BJ (cell line): ENCODE measurements around the gene EHD4. TPM values are rescaled to one million over a fixed set of nuclear protein-coding genes. Genes with fewer than 3 reads are reported as not detected.
A peak's percentile ranks its signal among the peaks of the same experiment; 100 is the strongest.

Experiments used
- CTCF ChIA-PET: fragments of 350-600 bp; formaldehyde crosslinking; extraction: SDS; loops from one replicate; lab custom pipeline; 2021; ENCODE audit warnings: antibody characterized with exemption, inconsistent platforms; lab: Yijun Ruan, JAX
- POLR2A ChIA-PET: fragments of 300-600 bp; sonication (Branson Sonifier 250); formaldehyde crosslinking; extraction: SDS; loops from one replicate; lab custom pipeline; 2021; ENCODE audit warnings: antibody characterized with exemption; lab: Charles Lee
- DNase-seq: peaks from one replicate; pipeline ENCODE4 v3.0.0-alpha.2; 2011; ENCODE audit warnings: low read depth
- H3K27me3 ChIP-seq: 2 replicates; pipeline ENCODE4 v1.6.0; 2011; ENCODE audit warnings: low read length; ENCODE audit not compliant: control insufficient read depth, insufficient read depth
- H3K36me3 ChIP-seq: 2 replicates; pipeline ENCODE4 v1.5.1; 2011; ENCODE audit warnings: low read length; ENCODE audit not compliant: control insufficient read depth, insufficient read depth
- H3K4me3 ChIP-seq: 2 replicates; pipeline ENCODE4 v1.5.1; 2011; ENCODE audit warnings: low read depth, mild to moderate bottlenecking, control low read depth, low read length
- polyA plus RNA-seq: library from polyadenylated mRNA; depleted of rRNA; stranded (reverse); fragments of >200 nt; gene quantifications from 2 replicates; pipeline ENCODE4 v1.2.3, GENCODE V29; 2011
- TF ChIP-seq, protein P1 (sequence below): IDR thresholded peaks from 2 replicates; pipeline ENCODE4 v1.5.1; 2011; ENCODE audit warnings: low read depth, mild to moderate bottlenecking, control low read depth, inconsistent platforms, low read length, moderate library complexity; ENCODE audit not compliant: insufficient read depth

Gene EHD4
- polyA plus RNA-seq, 1 experiment = 17.0 TPM

DNA sequence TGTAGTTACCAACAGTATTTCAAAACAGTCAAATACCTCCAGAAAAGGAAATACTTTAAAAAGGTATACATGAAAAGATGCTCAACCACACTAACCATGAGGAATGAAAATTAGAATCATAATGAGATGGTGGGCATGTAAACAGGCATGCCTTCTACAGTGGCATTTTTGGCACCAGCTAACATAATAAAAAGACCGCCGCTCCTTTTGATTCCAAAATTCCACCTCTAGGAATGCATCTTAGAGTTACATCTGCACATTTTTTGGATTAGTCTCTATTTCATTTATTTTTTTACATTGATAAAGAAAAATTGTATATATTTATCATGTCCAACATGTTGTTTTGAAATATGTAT lies 41.5 kb downstream of the EHD4 start:
- Histone ChIP-seq H3K36me3 (no peaks in the 10 kb centered on the region), H3K27me3 (no peaks in the 10 kb centered on the region), H3K4me3 (no peak overlapping the region)
- ChIA-PET CTCF (interaction anchor here (0.7 to 1.0 kb wide), 3 partner anchors 13 to 42 kb away, joined by 3 read pairs; no protein-coding TSS in a partner anchor), POLR2A (no interaction called here)
- TF ChIP-seq, protein P1, sequence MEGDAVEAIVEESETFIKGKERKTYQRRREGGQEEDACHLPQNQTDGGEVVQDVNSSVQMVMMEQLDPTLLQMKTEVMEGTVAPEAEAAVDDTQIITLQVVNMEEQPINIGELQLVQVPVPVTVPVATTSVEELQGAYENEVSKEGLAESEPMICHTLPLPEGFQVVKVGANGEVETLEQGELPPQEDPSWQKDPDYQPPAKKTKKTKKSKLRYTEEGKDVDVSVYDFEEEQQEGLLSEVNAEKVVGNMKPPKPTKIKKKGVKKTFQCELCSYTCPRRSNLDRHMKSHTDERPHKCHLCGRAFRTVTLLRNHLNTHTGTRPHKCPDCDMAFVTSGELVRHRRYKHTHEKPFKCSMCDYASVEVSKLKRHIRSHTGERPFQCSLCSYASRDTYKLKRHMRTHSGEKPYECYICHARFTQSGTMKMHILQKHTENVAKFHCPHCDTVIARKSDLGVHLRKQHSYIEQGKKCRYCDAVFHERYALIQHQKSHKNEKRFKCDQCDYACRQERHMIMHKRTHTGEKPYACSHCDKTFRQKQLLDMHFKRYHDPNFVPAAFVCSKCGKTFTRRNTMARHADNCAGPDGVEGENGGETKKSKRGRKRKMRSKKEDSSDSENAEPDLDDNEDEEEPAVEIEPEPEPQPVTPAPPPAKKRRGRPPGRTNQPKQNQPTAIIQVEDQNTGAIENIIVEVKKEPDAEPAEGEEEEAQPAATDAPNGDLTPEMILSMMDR = no peak
- DNase-seq = no peak

DNA sequence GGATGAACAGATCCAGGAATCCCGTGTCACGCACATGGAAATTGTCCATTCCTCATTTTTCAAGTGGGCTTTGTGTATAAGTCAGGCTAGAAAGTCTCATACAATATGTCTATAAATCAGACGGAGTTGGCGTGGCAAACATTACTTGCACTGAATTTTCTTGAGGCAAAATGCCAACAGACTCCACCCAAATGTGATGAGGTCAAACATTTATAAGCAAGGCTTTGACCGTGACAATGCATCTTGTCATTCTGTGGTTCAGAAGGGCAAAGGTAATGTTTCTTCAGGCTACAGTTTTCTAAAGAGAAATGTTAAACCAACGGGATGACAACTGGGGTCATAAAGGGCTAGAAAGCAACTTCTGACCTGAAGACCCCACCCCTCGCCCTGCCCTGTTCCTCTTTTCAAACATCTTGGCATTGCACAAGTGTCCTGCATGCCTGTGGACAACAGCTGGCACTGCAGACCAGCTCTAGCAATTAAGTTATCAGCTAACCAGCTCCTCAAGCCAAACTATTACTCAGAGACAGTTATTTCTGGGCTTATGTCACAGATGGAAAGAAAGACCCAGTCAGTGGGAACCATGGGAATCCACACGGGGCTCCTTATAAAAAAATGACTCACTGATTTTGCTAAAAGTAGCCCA lies 42.0 kb downstream of the EHD4 start:
- Histone ChIP-seq H3K36me3 (no peaks in the 10 kb centered on the region), H3K27me3 (no peaks in the 10 kb centered on the region), H3K4me3 (no peak overlapping the region)
- ChIA-PET CTCF (interaction anchor here (0.6 to 1.0 kb wide), 2 partner anchors 13 to 43 kb away, joined by 3 read pairs; no protein-coding TSS in a partner anchor), POLR2A (no interaction called here)
- DNase-seq = peak; percentile 95
- TF ChIP-seq, protein P1 = peak; percentile 29; the same call in 1 of the 2 replicates

DNA sequence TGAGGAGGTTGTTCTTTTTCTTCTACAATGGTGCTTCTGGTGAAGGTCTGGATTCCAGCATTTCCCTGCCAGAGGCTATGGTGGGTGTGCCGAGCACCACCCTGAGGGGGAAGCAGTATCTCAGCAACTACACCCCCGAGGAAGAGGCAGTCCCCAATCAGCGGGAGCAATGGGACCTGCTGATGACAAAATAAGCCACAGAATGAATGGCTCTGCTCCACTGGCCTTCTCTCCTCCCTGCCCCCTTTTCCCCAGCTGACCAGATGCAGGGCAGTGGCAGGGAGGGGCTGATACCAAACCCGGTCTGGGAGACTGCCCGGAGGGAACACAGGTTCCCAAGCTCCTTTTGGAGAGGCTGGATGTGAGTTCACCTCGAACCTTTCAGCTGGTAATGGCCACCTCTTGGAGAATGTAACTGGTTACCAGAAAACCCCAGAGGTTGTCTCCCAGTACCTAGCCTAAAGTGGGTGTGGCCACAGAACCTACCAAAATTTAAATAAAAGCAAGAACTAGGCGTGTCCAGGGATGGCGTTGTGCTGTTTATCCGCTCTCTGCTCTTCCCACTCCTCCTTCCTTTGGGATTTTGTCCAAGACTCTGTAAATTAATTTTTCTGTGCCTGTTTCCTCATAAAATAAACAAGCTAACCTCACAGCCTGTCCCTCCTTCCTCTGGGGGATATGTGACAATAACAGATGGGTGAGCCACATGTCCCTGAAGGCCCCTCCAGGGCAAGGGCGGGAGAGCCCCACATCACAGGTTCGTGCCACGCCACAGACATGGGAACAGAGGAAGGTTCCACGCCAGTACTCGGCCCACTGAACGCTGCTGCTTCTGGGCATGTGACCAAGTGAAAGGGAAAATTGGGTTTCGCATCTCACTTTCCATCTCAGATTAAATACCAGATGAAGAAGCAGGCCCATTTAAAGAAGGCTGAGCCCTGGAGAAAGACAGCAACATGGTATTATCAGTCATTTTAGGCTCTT lies 43.4 kb downstream of the EHD4 start:
- H3K36me3 ChIP-seq = no peaks in the 10 kb centered on the region
- TF ChIP-seq, protein P1 = no peak
- CTCF ChIA-PET = interaction anchor here (0.9 to 1.4 kb wide), 3 partner anchors 16 to 61 kb away, joined by 3 to 5 read pairs (median 3); partner anchors contain the start of gene EHD4
- no peak for DNase-seq
- no peak overlapping the region for H3K4me3 ChIP-seq
- H3K27me3 ChIP-seq = no peaks in the 10 kb centered on the region
- POLR2A ChIA-PET = no interaction called here

DNA sequence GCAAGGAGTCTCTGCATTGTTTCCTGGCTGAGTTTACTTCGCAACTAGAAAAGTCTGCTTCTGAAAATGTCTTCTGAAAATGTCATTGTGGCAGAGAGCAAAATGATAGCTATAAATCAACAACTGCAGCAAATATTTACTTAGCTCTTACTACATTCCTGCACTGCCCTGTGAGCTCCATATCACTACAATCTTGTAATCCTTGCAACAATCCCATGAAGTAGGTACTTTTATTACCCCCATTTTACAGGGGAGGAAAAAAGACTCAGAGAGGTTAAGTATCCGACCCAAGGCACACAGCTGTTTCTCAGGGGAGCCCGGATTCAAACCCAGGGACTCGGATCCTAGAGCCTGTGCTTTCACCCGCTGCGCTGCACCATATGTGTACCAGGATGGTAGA lies 44.3 kb downstream of the EHD4 start:
- no peak overlapping the region for H3K4me3 ChIP-seq
- no peaks in the 10 kb centered on the region for H3K27me3 ChIP-seq
- POLR2A ChIA-PET = no interaction called here
- TF ChIP-seq, protein P1 = no peak
- CTCF ChIA-PET = interaction anchor here (0.9 to 1.4 kb wide), 3 partner anchors 16 to 62 kb away, joined by 3 to 5 read pairs (median 3); partner anchors contain the start of gene EHD4
- no peaks in the 10 kb centered on the region for H3K36me3 ChIP-seq
- no peak for DNase-seq

DNA sequence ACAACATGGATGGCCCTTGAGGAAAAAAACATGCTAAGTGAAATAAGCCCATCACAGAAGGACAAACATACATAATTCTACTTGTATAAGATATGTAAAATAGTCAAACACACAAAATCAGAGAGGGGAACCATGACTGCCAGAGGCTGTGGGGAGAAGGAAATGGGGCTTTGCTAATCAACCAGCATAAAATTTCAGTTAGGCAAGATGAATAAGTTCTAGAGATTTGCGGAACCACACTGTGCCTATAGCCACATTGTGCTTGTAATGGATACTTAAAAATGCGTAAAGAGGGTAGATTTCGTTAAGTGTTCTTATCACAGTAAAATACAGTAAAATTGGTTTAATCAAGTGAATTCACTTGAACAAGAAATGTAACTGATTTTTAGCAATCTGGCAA lies 44.8 kb downstream of the EHD4 start:
- H3K4me3 ChIP-seq = no peak overlapping the region
- no peaks in the 10 kb centered on the region for H3K27me3 ChIP-seq
- no peaks in the 10 kb centered on the region for H3K36me3 ChIP-seq
- TF ChIP-seq, protein P1 = no peak
- DNase-seq = no peak
- POLR2A ChIA-PET = no interaction called here
- CTCF ChIA-PET = no interaction called here
